ENCODE data around the gene ANKRD30B.
"Not testable (repeated sequence)": the region's sequence is repeated elsewhere in the genome, so short reads cannot be mapped to it uniquely, and the experiment has no call there.

ANKRD30B gene

DNA sequence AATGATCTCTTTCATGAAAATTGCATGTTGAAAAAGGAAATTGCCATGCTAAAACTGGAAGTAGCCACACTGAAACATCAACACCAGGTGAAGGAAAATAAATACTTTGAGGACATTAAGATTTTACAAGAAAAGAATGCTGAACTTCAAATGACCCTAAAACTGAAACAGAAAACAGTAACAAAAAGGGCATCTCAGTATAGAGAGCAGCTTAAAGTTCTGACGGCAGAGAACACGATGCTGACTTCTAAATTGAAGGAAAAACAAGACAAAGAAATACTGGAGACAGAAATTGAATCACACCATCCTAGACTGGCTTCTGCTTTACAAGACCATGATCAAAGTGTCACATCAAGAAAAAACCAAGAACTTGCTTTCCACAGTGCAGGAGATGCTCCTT is 103.6 kb downstream of the ANKRD30B start:
- not testable (repeated sequence) for DNase-seq

DNA sequence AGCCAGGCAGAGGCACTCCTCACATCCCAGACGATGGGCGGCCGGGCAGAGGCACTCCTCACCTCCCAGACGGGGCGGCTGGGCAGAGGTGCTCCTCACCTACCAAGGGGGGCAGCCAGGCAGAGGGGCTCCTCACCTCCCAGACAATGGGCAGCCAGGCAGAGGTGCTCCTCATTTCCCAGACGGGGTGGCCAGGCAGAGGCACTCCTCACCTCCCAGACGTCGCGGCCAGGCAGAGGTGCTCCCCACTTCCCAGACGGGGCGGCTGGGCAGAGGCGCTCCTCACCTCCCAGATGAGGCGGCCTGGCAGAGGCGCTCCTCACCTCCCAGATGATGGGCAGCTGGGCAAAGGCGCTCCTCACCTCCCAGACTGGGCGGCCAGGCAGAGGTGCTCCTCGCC is 107.7 kb downstream of the ANKRD30B start:
- not testable (repeated sequence) for DNase-seq

DNA sequence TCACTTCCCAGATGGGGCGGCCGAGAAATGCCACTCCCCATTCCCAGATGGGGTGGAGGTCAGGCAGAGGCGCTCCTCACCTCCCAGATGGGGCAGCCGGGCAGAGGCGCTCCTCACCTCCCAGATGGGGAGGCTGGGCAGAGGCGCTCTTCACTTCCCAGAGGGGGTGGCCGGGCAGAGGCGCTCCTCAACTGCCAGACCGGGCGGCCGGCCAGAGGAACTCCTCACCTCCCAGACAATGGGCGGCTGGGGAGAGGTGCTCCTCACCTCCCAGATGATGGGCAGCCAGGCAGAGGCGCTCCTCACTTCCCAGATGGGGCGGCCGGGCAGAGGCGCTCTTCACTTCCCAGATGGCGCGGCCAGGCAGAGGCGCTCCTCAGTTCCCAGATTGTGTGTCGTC is 108.3 kb downstream of the ANKRD30B start:
- not testable (repeated sequence) for DNase-seq

DNA sequence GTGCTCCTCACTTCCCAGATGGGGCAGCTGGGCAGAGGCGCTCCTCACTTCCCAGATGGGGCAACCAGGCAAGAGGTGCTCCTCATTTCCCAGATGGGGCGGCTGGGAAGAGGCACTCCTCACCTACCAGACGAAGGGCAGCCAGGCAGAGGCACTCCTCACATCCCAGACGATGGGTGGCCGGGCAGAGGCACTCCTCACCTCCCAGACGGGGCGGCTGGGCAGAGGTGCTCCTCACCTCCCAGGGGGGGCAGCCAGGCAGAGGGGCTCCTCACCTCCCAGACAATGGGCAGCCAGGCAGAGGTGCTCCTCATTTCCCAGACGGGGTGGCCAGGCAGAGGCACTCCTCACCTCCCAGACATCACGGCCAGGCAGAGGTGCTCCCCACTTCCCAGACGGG is 110.5 kb downstream of the ANKRD30B start:
- DNase-seq = not testable (repeated sequence)

DNA sequence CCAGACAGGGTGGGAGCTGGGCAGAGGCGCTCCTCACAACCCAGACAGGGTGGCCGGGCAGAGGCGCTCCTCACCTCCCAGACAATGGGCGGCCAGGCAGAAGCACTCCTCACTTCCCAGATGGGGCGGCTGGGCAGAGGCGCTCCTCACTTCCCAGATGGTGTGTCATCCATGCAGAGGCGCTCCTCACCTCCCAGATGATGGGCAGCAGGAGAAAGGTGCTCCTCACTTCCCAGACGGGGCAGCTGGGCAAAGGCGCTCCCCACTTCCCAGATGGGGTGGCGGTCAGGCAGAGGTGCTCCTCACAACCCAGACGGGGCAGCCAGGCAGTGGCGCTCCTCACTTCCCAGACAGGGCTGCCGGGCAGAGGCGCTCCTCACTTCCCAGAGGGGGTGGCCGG is 112.0 kb downstream of the ANKRD30B start:
- not testable (repeated sequence) for DNase-seq

DNA sequence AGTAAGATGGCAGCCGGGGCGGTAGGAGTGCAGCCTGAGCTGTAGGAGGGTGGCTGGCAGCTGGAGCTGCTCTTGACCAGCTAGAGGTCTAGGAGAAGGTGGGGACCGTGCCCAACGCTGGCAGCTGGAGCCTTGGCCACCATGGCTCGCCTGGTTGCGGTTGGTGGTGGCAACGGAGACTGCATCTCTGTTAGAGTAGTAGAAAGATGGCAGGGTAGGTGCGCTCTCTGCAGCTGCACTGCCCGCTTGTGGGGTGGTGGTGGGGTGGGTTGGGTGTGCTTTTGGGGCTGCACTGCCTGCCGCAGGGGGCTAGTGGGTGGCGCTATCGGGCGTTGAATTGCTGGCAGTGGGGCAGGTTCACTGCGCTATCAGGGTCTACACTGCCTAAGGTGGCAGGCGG is 118.5 kb downstream of the ANKRD30B start:
- DNase-seq = not testable (repeated sequence)

DNA sequence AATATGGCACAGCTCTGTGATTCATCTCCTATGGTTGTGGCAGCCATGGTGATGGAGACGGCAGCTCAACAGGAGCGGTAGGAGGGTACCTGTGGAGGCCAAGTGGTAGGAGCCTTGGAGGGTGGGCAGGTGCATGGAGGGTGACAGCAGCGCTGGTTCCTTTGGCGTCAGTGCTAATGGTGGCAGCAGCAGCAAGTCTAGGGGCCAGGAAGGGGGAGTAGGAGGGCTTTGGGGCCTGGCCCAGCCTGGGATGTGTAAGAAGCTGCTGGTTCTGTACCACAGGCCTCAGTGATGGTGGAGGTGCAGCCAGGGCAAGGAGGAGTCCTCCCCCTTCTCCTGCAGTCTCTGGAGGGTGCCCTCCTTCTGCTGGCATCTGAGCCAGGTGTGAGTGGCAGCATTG is 120.0 kb downstream of the ANKRD30B start:
- DNase-seq = not testable (repeated sequence)

DNA sequence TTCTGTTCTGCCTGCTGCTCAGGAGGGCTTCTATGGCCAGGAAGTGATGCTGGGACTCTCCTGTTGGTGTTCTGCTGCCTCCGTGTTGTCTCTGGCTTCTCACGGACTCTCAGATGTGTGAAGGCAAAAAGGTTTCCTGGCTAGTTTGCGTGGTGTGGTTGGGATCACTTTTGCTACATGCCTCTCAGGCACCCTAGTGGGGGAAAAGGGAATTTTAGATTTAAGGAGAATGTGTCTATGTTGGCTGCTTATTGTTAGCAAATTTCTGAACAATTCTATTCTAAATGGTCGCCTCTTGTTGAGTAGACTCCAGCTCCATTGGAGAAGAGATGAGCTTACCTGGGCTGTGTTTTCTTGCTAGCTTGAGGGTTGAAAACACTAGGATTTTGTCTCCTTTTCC is 120.9 kb downstream of the ANKRD30B start:
- not testable (repeated sequence) for DNase-seq

DNA sequence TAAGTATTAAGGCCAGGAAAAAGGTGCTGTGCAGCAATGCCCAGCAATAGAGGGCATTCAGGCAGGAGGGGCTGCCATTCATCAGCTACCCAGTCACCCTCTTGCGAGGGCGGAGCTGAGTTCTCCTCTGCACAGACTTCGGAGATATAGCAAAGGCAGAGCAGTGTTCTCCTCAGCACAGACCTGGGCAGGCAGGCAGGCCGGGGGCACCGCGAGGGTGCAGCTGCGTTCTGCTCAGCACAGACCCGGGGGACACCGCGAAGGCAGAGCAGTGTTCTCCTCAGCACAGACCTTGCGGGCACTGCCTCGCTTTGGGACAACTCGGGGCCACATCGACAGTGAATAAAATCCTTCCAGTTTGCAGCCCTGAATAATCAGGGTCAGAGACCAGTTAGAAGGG is 130.9 kb downstream of the ANKRD30B start:
- DNase-seq = not testable (repeated sequence)

DNA sequence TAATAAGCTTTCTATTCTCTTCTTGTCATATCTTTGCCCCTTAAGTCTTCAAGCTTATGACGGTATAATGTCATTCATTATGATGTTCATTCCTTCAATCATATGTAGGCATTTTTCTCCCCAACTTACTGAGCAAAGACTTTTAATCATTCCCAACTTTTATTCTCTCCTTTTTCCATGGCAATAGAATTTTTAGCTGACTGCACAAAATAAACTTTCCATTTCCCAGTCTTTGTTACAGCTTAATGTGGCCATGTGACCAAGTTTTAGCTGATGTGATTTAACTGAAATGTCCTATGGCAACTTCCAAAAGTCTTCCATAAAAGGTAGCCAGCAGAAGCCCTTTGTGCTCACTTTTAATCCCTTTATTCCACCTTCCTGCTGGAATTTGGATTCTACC is 152.5 kb downstream of the ANKRD30B start:
- DNase-seq = no peak
